ENCODE results near the gene LNX2.

LNX2 gene

GRCh38 chr13:27634231-27634630, 13.9 kb upstream of the LNX2 start (continued):
- TF ChIP-seq ZNF792 (tag by site-specific recombination; IDR thresholded peaks at IDR 0.05) (no peak), ZNF366 (tag by site-specific recombination; conservative IDR thresholded peaks at IDR 0.05) (no peak)

- H3K27ac ChIP-seq (ENCODE audit: extremely low read depth, low read depth, low read length), result no peak overlapping the region
- ChIA-PET CTCF (no interaction called here), POLR2A (no interaction called here)
- H3K4me1 ChIP-seq (ENCODE audit: control insufficient read depth, insufficient read depth, low read length), result 0 out of 2 replicates have a peak, but pooled peaks cover 5% of the 10 kb centered on the region
- no peaks in the 10 kb centered on the region for H3K9me3 ChIP-seq (ENCODE audit: control insufficient read depth, insufficient read depth, low read depth, low read length)
- H3K4me3 ChIP-seq (ENCODE audit: low read depth, low read length), result no peak overlapping the region
- no peak for TF ChIP-seq ELK4 (IDR thresholded peaks at IDR 0.05; ENCODE audit: borderline replicate concordance, low read depth, low read length)
- no peak for TF ChIP-seq REPIN1 (tag by site-specific recombination; IDR thresholded peaks at IDR 0.05; ENCODE audit: low read depth)
- no peak for TF ChIP-seq ZNF621 (tag by site-specific recombination; IDR thresholded peaks at IDR 0.05)
- TF ChIP-seq EGR2 (tag by site-specific recombination; IDR thresholded peaks at IDR 0.05; ENCODE audit: low read depth), result no peak
- no peak for TF ChIP-seq PRDM2 (tag by site-specific recombination; IDR thresholded peaks at IDR 0.05; ENCODE audit: borderline replicate concordance)
- TF ChIP-seq, protein P1, sequence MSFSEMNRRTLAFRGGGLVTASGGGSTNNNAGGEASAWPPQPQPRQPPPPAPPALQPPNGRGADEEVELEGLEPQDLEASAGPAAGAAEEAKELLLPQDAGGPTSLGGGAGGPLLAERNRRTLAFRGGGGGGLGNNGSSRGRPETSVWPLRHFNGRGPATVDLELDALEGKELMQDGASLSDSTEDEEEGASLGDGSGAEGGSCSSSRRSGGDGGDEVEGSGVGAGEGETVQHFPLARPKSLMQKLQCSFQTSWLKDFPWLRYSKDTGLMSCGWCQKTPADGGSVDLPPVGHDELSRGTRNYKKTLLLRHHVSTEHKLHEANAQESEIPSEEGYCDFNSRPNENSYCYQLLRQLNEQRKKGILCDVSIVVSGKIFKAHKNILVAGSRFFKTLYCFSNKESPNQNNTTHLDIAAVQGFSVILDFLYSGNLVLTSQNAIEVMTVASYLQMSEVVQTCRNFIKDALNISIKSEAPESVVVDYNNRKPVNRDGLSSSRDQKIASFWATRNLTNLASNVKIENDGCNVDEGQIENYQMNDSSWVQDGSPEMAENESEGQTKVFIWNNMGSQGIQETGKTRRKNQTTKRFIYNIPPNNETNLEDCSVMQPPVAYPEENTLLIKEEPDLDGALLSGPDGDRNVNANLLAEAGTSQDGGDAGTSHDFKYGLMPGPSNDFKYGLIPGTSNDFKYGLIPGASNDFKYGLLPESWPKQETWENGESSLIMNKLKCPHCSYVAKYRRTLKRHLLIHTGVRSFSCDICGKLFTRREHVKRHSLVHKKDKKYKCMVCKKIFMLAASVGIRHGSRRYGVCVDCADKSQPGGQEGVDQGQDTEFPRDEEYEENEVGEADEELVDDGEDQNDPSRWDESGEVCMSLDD (tag by site-specific recombination; IDR thresholded peaks at IDR 0.05), result no peak
- TF ChIP-seq ZNF23 (tag by site-specific recombination; IDR thresholded peaks at IDR 0.05; ENCODE audit: borderline replicate concordance), result no peak
- no peak for TF ChIP-seq CTCF (tag by site-specific recombination; IDR thresholded peaks at IDR 0.05)
- no peak for TF ChIP-seq ZNF48 (tag by site-specific recombination; IDR thresholded peaks at IDR 0.05)
- TF ChIP-seq ZNF549 (tag by site-specific recombination; IDR thresholded peaks at IDR 0.05), result no peak
- no peak for TF ChIP-seq ZNF169 (tag by site-specific recombination; IDR thresholded peaks at IDR 0.05)
- TF ChIP-seq GLI2 (tag by site-specific recombination; IDR thresholded peaks at IDR 0.05; ENCODE audit: borderline replicate concordance, low read depth), result no peak
- no peak for TF ChIP-seq KLF9 (tag by site-specific recombination; IDR thresholded peaks at IDR 0.05; ENCODE audit: low read depth)
- TF ChIP-seq ZNF426 (tag by site-specific recombination; IDR thresholded peaks at IDR 0.05), result no peak
- no peak for TF ChIP-seq ZFP41 (tag by site-specific recombination; IDR thresholded peaks at IDR 0.05; ENCODE audit: borderline replicate concordance)
- TF ChIP-seq BCL6B (tag by site-specific recombination; IDR thresholded peaks at IDR 0.05), result no peak
- no peak for TF ChIP-seq ZBTB17 (tag by site-specific recombination; IDR thresholded peaks at IDR 0.05)
- no peak for TF ChIP-seq ZFP3 (tag by site-specific recombination; IDR thresholded peaks at IDR 0.05; ENCODE audit: low read depth)
- TF ChIP-seq, protein P2, sequence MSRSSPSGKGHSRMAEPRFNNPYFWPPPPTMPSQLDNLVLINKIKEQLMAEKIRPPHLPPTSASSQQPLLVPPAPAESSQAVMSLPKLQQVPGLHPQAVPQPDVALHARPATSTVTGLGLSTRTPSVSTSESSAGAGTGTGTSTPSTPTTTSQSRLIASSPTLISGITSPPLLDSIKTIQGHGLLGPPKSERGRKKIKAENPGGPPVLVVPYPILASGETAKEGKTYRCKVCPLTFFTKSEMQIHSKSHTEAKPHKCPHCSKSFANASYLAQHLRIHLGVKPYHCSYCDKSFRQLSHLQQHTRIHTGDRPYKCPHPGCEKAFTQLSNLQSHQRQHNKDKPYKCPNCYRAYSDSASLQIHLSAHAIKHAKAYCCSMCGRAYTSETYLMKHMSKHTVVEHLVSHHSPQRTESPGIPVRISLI (tag by site-specific recombination; IDR thresholded peaks at IDR 0.05), result no peak
- TF ChIP-seq ZNF837 (tag by site-specific recombination; IDR thresholded peaks at IDR 0.05), result no peak
- H3K36me3 ChIP-seq (ENCODE audit: control insufficient read depth in 2 of 2, insufficient read depth in 1 of 2, low read length in 2 of 2), result peaks cover 0 to 24% of the 10 kb centered on the region in 2 experiments; a peak in 1 of 3 replicates
Observed at GRCh38 chr13:27632648-27633047, 12.3 kb upstream of the LNX2 start.

Measured in HEK293 (cell line).